AG04450 (cell line): Measurements from ENCODE around the gene SPA17. TPM values are rescaled to one million over a fixed set of nuclear protein-coding genes. Genes with fewer than 3 reads are reported as not detected.

ENCODE experiments used
- CTCF ChIA-PET: fragments of 300-600, 350-600 bp; formaldehyde crosslinking; extraction: SDS; loops from one replicate; lab custom pipeline; 2022; ENCODE audit warnings: antibody characterized with exemption, inconsistent platforms; lab: Charles Lee
- POLR2A ChIA-PET: fragments of 350-600 bp; formaldehyde crosslinking; extraction: SDS; loops from one replicate; lab custom pipeline; 2021; ENCODE audit warnings: antibody characterized with exemption, inconsistent platforms; lab: Yijun Ruan, JAX
- DNase-seq: peaks from one replicate; pipeline ENCODE4 v3.0.0-alpha.2; 2011; ENCODE audit warnings: low read depth, low spot score
- H3K27ac ChIP-seq: one replicate; pipeline ENCODE4 v1.5.1; 2012; ENCODE audit warnings: low read depth, low read length, control low read depth
- H3K27me3 ChIP-seq: one replicate; pipeline ENCODE4 v1.6.0; 2012; ENCODE audit warnings: low read length; ENCODE audit not compliant: control insufficient read depth, insufficient read depth
- H3K4me3 ChIP-seq: 2 replicates; pipeline ENCODE4 v1.5.1; 2011; ENCODE audit warnings: mild to moderate bottlenecking, low read depth, low read length, control low read depth
- H3K9me3 ChIP-seq: 2 replicates; pipeline ENCODE4 v1.5.1; 2012; ENCODE audit warnings: low read length; ENCODE audit not compliant: control insufficient read depth, insufficient read depth
- polyA plus RNA-seq: library from polyadenylated mRNA; depleted of rRNA; stranded (reverse); fragments of >200 nt; gene quantifications from 2 replicates; pipeline ENCODE4 v1.2.3, GENCODE V29; 2011
- TF ChIP-seq, protein P1 (sequence below): IDR thresholded peaks from 2 replicates; pipeline ENCODE4 v1.5.1; 2011; ENCODE audit warnings: low read depth, low read length, control low read depth, inconsistent platforms

SPA17 gene
- polyA plus RNA-seq, 1 experiment, result 8.4 TPM

DNA sequence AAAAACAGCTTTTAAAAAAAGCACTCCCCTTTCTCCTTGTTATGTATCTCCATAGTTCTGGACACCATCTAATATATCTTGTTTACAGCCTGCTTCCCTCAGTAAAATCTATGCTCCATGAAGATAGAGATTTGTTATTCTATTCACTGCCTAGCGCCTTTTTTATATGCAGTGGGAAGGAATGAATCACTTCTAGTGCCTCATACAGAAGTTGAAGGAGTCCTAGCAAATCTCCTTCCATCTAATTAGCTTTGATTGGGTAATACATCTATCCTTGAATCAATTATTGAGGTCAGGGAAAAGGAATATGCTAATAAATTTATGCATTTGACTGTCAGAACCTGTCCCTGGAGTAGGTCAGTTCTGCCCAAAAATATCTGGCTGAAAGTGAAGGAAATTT is 25.8 kb downstream of the SPA17 start:
- POLR2A ChIA-PET, result no interaction called here
- H3K27me3 ChIP-seq, result peaks cover 8% of the 10 kb centered on the region
- TF ChIP-seq, protein P1, sequence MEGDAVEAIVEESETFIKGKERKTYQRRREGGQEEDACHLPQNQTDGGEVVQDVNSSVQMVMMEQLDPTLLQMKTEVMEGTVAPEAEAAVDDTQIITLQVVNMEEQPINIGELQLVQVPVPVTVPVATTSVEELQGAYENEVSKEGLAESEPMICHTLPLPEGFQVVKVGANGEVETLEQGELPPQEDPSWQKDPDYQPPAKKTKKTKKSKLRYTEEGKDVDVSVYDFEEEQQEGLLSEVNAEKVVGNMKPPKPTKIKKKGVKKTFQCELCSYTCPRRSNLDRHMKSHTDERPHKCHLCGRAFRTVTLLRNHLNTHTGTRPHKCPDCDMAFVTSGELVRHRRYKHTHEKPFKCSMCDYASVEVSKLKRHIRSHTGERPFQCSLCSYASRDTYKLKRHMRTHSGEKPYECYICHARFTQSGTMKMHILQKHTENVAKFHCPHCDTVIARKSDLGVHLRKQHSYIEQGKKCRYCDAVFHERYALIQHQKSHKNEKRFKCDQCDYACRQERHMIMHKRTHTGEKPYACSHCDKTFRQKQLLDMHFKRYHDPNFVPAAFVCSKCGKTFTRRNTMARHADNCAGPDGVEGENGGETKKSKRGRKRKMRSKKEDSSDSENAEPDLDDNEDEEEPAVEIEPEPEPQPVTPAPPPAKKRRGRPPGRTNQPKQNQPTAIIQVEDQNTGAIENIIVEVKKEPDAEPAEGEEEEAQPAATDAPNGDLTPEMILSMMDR, result no peak
- H3K4me3 ChIP-seq, result no peak overlapping the region
- no peak overlapping the region for H3K27ac ChIP-seq
- DNase-seq, result no peak
- CTCF ChIA-PET, result interaction anchor here (1.1 kb wide), 1 partner anchor 31 kb away, joined by 3 read pairs; no protein-coding TSS in a partner anchor
- no peaks in the 10 kb centered on the region for H3K9me3 ChIP-seq

- Histone ChIP-seq H3K27me3 (peaks cover 8% of the 10 kb centered on the region), H3K9me3 (no peaks in the 10 kb centered on the region), H3K27ac (no peak overlapping the region), H3K4me3 (no peak overlapping the region)
- TF ChIP-seq, protein P1, result no peak
- DNase-seq, result no peak
- ChIA-PET POLR2A (no interaction called here), CTCF (interaction anchor here (1.1 to 1.3 kb wide), 3 partner anchors 31 to 298 kb away, joined by 3 to 4 read pairs (median 3); no protein-coding TSS in a partner anchor)
These were observed 26.3 kb downstream of the SPA17 start for GRCh38 chr11:124700028-124700427.

DNA sequence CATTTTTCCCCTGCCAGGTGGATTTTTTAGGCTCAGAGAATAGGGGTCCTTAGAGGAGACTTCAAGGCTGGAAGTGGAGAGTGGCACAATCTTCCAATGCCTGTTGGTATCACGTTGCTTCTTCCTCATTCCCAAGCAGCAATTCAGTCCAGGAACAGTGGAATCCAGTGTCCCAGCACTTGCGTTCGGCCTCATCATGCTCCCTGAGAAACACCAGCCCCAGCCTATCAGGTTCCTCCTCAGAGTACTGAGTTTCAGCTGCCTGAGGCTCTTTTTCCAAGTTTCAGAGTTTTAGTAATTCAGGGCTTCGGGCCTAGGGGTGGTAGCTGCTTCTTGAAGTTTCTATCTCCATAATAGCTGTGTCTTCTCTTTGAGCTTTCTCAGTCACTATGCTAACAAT is 34.1 kb downstream of the SPA17 start:
- no peak overlapping the region for H3K4me3 ChIP-seq
- H3K9me3 ChIP-seq, result peaks cover 7% of the 10 kb centered on the region
- H3K27ac ChIP-seq, result no peak overlapping the region
- TF ChIP-seq, protein P1, result no peak
- ChIA-PET POLR2A (no interaction called here), CTCF (no interaction called here)
- DNase-seq, result no peak
- H3K27me3 ChIP-seq, result peaks cover 2% of the 10 kb centered on the region

GRCh38 chr11:124712392-124712791 is 38.7 kb downstream of the SPA17 start:
- ChIA-PET CTCF (no interaction called here), POLR2A (no interaction called here)

DNA sequence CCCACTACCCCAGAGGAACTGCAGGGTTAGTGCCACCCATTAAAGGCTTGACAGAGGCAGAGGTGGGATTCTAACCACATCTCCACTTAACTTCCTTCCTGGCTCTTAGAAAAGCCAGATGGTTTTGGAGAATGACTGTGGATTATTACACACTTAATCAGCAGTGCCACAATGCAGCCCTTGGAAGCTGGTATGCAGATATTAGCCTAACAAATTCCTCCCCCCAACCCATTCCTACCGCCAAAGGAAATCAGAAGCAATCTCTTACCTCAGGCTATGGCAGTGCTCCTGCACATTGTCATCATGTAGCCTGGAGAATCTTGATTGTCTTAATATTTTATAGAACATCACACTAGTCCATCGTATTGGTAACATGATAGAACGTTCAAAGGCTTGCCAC is 42.9 kb downstream of the SPA17 start:
- H3K27me3 ChIP-seq, result peaks cover 37% of the 10 kb centered on the region
- no peak for DNase-seq
- CTCF ChIA-PET, result interaction anchor here (0.6 to 1.2 kb wide), 3 partner anchors 72 to 95 kb away, joined by 3 to 6 read pairs (median 4); no protein-coding TSS in a partner anchor
- no peaks in the 10 kb centered on the region for H3K9me3 ChIP-seq
- no peak overlapping the region for H3K27ac ChIP-seq
- H3K4me3 ChIP-seq, result no peak overlapping the region
- POLR2A ChIA-PET, result no interaction called here
- TF ChIP-seq, protein P1, result no peak

More at GRCh38 chr11:124712392-124712791, 38.7 kb downstream of the SPA17 start:
- no peak overlapping the region for H3K27ac ChIP-seq
- no peak overlapping the region for H3K4me3 ChIP-seq
- DNase-seq, result no peak
- peaks cover 10% of the 10 kb centered on the region for H3K27me3 ChIP-seq
- TF ChIP-seq, protein P1, result no peak
- peaks cover 7% of the 10 kb centered on the region for H3K9me3 ChIP-seq
